ENCODE data around the gene CPM.

Gene CPM

DNA sequence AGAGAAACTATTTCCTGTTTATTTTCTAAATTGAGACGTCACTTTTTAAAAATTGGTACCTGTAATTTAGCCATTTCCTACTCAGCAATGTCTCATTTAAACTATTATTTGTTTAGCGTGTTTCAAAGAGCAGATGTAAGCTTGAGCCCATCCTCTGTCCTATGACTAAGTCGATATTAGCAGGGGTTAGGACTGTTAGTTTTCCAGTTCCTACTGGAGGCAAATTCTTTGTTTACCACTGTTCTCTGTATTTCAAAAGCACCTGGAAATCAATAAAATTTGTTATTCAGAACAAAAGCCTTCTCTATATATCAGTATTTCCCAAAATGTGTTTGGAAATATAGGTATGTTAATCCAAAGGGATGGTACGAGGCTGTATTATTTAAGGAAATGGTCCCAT is 82.6 kb downstream of the CPM start:
- no peaks in the 10 kb centered on the region for H3K9me3 ChIP-seq
- no peak overlapping the region for H3K27ac ChIP-seq
- H3K27me3 ChIP-seq: no peaks in the 10 kb centered on the region
- H3K4me1 ChIP-seq: no peaks in the 10 kb centered on the region
- peaks cover 0 to 9% (median 7%) of the 10 kb centered on the region in 3 donors for H3K36me3 ChIP-seq
- TF ChIP-seq, protein P1, sequence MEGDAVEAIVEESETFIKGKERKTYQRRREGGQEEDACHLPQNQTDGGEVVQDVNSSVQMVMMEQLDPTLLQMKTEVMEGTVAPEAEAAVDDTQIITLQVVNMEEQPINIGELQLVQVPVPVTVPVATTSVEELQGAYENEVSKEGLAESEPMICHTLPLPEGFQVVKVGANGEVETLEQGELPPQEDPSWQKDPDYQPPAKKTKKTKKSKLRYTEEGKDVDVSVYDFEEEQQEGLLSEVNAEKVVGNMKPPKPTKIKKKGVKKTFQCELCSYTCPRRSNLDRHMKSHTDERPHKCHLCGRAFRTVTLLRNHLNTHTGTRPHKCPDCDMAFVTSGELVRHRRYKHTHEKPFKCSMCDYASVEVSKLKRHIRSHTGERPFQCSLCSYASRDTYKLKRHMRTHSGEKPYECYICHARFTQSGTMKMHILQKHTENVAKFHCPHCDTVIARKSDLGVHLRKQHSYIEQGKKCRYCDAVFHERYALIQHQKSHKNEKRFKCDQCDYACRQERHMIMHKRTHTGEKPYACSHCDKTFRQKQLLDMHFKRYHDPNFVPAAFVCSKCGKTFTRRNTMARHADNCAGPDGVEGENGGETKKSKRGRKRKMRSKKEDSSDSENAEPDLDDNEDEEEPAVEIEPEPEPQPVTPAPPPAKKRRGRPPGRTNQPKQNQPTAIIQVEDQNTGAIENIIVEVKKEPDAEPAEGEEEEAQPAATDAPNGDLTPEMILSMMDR (IDR thresholded peaks at IDR 0.05): no peak
- no peak overlapping the region for H3K4me3 ChIP-seq
- intact Hi-C loops (cut with DNase I; ENCODE audit: low total_unique reads): no loop called here
- no peak for DNase-seq

DNA sequence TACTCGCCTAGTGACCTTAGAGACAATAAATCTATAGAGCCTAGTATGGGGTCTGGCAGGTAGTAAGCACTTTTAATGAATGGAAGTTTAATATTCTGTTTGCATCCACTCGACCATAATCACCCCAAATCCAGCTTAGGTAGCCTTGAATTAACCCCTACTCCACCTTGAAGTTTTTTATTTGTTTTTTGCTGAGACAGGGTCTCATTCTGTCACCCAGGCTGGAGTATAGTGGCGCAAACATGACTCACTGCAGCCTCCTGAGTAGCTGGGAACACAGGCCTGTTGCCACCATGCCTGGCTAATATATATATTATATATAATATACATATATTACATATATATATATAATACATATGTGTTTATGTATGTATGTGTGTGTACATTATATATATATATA is 86.2 kb downstream of the CPM start:
- Histone ChIP-seq H3K9me3 (no peaks in the 10 kb centered on the region), H3K4me1 (no peaks in the 10 kb centered on the region), H3K27me3 (no peaks in the 10 kb centered on the region), H3K36me3 (peaks cover 9 to 29% (median 24%) of the 10 kb centered on the region in 3 donors), H3K4me3 (no peak overlapping the region), H3K27ac (no peak overlapping the region)
- DNase-seq: no peak
- TF ChIP-seq, protein P1 (IDR thresholded peaks at IDR 0.05): no peak
- intact Hi-C loops (cut with DNase I; ENCODE audit: low total_unique reads): no loop called here

DNA sequence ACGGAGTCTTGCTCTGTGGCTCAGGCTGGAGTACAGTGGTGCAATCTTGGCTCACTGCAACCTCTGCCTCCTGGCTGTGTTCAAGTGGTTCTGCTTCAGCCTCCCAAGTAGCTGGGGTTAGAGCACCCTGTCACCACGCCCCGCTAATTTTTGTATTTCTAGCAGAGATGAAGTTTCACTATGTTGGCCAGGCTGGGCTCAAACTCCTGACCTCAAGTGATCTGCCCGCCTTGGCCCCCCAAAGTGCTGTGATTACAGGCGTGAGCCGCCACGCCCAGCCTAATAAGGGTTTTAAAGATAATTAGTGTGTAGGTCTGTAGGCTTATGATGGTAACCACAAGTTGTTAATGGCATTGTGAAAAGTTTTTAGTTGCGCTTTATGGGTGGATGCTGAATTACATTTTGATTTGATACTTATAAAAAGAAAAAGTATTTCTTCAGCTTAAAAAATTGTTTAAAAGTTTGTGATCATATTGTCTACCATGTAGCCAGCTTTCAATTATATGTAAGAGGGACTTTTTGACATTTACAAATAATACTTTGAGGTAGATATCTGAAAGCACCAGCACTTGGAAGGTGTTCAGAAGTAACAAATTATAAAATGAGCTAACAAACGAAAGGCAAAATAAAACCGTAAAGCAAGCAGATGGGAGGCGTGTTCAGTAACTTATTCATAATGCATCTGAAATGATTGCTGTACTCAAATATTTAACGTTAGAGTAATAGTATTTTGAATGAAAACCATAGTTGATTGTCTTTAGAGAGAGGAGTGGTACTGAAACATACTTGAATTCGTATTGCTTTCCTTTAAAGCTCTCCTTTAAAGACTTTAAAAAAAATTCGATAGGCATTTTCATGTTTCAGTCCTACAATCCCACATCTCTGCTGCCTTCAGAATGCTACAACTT is 87.9 kb downstream of the CPM start:
- DNase-seq: no peak
- intact Hi-C loops (cut with DNase I; ENCODE audit: low total_unique reads): no loop called here
- Histone ChIP-seq H3K36me3 (peaks cover 26 to 42% (median 42%) of the 10 kb centered on the region in 3 donors), H3K27me3 (no peaks in the 10 kb centered on the region), H3K27ac (no peak overlapping the region), H3K4me3 (no peak overlapping the region), H3K4me1 (no peaks in the 10 kb centered on the region), H3K9me3 (no peaks in the 10 kb centered on the region)
- TF ChIP-seq, protein P1 (IDR thresholded peaks at IDR 0.05): no peak

DNA sequence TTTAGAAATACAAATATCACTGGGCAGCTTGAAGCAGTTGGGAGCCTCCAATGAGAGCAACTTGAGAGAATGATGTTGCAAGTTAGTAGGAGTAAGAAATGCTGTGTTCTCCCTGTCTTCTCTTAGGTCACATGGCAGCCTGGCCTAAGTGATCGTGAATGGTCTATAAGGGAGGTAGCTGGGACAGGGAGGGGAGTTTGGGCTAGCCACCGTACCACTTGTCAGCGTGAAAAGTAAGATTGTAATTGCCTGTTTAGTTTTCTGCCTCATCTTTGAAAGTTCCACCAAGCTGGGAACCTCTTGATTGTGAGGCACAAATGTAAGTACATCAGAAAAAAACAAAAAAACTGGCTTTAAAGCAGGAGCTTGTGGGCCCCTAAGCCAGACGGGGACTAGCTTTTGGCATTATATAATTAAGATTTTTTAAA is 88.6 kb downstream of the CPM start:
- Histone ChIP-seq H3K9me3 (no peaks in the 10 kb centered on the region), H3K4me1 (no peaks in the 10 kb centered on the region), H3K4me3 (no peak overlapping the region), H3K27ac (no peak overlapping the region), H3K36me3 (peaks cover 33 to 50% (median 49%) of the 10 kb centered on the region in 3 donors), H3K27me3 (no peaks in the 10 kb centered on the region)
- no peak for DNase-seq
- intact Hi-C loops (cut with DNase I; ENCODE audit: low total_unique reads): no loop called here
- TF ChIP-seq, protein P1 (IDR thresholded peaks at IDR 0.05): no peak

DNA sequence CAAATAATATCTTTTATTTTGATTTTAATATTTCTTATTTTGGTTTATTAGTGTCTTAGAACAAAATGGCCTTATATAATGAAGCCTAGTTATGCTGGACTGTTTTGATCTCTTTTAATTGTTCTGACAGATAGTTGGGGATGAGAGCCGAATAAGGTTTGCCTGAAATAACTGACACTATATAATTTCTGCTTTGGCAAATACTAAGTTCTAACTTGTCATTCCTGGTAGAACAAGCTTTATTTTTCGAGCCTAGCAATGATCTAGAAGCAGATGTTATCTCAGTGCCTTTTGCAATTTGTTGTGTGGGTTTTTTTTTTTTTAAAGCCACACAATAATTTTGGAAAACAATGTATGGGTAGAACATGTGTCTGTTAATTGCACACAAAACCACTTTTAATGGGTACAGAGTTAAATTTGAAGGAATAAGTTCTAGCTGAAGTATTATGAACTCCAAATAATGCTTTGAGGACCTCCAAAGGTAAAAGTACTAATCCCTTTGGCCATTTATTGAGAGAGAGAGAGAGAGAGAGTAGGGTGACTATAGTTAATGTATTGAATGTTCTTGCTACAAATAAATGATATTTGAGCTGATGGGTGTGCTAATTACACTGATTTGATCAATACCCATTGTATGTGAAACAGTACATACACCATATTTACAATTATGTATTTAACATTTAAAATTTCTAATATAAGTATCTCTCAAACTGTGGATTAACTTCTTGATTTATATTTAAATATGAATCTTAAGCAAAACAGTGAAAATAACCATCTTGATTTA is 90.0 kb downstream of the CPM start:
- DNase-seq: no peak
- Histone ChIP-seq H3K27ac (no peak overlapping the region), H3K4me1 (no peaks in the 10 kb centered on the region), H3K36me3 (peaks cover 41 to 62% (median 61%) of the 10 kb centered on the region in 3 donors), H3K27me3 (no peaks in the 10 kb centered on the region), H3K9me3 (no peaks in the 10 kb centered on the region), H3K4me3 (no peak overlapping the region)
- intact Hi-C loops (cut with DNase I; ENCODE audit: low total_unique reads): no loop called here
- TF ChIP-seq, protein P1 (IDR thresholded peaks at IDR 0.05): no peak
